ENCODE data around the gene CPED1.
"Not testable (repeated sequence)": the region's sequence is repeated elsewhere in the genome, so short reads cannot be mapped to it uniquely, and the experiment has no call there.

CPED1 gene

DNA sequence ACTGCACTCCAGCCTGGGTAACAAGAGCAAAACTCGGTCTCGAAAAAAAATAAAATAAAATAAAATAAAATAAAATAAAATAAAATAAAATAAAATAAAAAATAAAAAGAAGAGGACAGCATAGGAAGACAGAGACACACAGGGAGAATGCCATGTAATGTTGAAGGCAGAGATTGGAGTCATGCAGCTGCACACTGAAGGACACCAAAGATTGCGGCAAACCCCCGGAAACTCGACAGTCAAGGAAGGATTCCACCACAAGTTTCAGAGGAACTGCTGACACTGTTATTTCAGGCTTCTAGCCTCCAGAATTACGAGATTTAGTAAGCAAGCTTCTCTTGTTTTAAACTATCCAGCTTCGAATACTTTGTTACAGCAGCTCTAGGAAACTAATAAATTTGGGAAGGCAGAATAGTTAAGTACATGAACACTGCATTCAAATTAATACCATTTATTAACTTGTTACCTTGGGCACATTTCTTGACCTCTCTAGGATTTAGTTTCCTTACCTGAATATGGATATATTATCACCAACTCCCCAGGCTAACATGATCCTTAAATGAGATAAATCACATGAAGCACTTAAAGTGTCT is 9.5 kb downstream of the CPED1 start:
- no peak for DNase-seq

DNA sequence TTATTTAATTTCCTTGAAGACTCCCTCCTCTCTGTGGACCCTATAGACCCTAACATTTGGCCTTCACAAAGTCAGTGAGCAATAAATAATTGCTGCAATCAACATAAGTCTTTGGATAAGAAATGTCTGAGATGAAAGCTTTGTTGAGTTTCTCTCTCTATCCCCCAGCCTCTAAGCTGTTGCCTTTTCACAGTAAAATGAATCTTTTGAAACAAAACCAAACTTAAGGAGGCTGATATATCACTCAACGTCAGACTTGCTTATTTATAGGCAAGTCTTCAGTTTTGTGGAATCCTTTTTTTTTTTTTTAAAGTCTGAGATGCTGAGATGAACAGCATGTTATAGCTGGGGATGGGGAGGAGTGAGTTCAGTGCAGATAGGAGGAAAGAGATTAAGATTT is 10.0 kb downstream of the CPED1 start:
- no peak for DNase-seq

DNA sequence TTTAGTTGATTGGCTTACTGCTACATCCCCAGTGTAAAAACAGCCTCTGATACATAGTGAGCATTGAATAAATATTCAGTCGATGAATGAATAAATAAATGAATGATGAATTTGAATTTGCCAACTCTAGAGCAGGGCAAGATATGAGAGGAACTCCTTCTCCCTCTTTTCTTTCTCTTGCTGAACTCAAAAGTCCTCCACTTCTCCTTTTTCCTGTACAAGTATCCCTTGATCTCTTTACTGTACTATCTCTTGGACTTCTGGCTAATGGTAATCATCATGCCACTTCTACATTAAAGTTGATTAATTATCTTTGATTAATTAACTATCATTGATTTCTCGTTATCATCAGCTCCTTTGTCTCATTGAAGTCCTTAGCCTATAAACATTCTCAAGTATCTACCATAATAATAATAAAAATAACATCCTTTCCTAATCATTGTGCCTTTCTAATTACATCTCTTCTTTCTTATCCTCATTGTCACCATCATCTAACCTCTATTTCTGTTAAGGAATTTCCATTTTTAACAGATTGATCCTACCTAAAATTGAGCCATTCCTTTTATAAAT is 10.6 kb downstream of the CPED1 start:
- no peak for DNase-seq

DNA sequence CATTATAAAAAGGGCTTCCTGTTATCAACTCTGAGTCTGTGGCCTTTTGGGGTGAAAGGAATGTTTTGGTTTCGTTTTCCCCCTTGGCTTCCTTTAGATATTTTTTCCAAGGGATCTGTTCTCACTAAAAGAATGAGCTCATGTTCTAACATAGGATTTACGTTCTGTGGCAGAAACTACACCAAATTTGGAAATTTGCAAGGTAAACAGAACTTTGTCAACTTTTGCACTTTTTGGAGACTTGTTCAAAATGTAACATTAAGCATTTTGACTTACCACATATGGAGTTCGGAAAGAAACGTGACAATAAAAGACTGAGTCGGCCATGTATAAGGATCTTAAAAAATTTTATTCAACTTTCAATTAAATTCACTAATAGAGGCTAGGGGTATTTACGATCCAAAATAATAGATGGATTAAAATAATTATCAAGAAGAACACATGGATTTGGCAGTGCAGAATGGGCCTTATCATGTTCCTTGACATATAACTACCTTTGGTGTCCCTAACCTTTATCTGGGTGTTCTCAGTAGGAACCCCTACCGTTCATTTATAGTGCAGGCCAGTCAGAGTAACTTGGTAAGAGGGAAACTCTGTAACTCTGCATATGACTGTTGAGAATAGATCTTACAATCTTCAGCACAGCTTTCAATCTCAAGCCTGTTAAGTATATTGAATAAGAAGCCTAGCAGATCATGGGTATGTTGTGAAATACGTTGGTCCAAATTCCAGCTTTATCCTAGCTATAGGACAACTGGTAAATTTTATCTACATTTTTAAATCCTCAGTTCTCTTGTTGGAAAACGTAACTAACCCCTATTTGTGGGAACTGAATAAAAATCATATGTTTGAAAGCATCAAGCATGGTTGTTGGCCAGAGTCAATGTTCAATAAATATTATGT is 11.8 kb downstream of the CPED1 start:
- DNase-seq, result no peak

DNA sequence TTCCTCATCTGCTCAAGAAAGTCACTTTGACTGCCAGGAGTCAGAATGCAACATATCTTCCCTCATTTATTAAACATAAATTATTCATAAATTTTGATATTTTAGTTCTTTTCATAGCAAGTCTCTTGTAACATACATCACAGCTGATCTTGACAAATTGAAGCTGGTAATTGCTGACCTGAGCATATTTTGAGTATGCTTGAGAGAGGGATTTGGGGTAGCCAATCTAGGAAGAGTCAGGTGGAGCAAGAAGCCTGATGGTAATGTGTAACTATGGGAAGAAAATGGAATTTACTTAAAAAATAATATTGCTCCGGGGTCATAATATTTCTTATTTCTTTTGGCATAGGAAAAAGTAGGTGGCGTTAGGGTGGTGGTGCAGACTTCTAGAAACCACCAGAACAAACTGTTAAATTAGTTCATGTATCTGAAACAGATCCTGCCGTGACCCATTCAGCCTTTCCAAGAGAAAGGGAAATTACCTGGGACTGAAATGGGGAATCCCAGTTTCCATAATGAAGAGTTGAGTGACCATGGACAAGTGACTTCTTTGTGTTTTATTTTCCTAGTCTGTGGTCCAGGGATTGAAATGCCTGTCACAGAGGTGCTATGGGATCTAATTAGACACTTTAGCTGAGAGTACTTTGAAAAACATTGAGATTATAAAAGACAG is 12.9 kb downstream of the CPED1 start:
- no peak for DNase-seq

DNA sequence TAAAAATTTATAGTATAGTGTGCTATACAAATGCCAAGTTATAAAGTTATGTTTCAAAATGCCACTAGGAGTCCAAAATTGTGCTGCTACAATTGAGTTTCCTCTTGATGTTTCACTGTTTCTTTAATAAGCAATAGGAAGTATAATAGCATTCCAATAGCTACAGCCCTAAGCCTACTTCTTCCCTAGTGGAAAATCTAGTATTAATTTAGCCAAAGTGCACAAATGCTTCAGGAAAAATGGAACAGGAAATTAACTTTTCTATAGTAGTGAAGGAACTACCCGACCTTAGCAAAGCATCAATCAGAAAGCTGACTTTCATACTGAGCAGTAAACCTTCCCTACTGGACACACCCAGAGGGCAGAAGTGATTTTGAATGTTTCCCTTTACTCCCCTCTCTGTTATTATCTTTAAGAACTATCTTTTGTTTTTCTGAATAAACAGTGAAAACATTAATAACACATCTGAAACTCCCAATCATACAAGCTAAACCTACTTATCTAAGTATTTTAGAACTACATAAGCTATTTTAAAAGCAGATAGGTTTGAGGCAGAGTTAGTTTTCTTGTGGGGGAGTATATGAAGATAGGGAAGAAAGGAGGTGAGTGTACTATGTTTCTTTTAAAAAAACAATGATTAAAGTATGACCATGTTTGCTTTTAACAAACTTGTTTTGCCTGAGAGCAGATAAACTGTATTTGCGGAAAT is 13.7 kb downstream of the CPED1 start:
- DNase-seq, result no peak

DNA sequence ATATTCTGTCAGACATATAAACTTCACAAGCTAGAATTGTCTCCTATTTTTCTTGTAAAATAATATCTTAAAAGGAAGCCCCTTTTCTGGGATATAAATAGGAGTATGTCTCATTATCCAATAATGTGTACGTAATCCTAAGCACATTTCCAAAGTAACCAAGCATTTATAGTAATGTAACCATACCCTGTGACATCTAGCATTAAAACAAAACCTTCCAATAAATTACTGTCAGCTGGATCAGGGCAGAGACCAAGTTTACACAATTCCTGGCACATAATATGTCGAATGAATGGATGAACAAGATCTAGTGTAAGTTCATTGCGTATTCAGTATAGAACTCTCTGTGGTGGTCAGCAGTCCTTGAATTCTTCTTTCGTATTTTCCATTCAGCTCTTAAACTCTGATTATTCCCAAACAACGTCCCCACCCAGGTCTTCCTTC is 14.3 kb downstream of the CPED1 start:
- DNase-seq, result no peak

DNA sequence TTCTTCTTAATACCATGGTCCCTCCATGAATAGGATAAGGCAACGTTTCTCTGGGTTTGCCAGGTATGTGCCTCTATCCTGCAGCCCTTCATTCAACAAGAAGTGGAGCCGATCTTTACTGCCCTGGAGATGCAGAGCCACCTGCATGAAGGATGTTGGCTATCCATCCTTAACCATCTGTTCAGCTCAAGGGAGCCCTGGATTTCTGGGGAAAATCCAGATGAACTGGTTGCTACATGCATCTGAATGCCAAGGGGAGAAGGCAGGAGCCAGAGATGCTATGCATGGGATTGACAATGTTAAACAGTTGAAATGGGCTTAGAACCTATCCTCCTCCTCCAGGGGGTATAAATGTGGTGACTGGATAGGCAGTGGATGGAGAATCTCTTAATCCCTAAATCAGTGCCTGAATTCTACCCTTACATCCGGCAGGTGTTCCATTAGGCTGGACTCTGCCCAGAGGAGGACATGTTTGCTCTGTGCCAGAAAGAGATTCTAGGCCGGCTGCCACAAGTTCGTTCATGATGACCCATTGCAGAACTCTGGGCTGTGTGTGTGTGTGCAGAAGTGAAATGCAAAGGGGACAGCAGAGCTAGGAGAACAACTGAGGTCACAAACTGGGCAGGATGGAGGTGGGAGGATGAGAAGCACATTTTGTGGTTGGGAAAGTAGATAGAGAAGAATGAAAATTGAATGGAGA is 15.6 kb downstream of the CPED1 start:
- DNase-seq, result no peak

DNA sequence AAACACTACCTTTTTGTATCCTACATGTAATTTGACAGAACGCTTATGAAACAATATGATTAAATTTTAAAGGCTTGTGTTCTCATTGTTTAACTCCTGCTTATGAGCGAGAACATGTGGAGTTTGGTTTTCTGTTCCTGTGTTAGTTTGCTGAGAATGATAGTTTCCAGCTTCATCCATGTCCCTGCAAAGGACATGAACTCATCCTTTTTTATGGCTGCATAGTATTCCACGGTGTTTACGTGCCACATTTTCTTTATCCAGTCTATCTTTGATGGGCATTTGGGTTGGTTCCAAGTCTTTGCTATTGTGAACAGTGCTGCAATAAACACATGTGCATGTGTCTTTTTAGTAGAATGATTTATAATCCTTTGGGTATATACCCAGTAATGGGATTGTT is 16.5 kb downstream of the CPED1 start:
- DNase-seq, result not testable (repeated sequence)

DNA sequence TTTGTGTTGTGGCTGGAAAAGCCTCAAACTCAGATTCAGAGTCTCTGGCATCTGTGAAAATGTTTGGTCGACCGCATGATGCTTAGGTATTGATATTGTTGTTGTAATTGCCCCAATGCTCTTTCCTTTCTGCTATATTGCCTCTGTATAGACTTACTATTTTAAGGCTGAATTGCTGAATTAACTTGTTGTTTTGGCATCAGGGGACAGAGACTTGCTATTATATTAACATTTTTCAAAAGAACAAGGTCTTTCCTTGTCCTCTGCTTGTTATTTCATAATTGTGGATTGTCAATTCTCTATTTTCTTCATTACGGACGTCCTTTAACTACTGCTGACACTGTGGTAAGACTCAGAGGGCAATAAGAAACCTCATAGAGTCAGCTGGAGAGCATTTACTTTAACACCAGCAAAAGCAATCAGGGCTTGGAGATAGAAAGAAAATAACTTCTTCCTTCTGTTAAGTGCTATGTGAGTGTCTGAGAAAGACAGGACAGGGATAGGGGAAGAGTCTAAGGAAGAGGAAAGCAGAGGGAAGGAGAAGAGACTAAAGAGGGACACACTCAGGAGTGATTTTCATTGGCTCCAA is 17.6 kb downstream of the CPED1 start:
- DNase-seq, result no peak

DNA sequence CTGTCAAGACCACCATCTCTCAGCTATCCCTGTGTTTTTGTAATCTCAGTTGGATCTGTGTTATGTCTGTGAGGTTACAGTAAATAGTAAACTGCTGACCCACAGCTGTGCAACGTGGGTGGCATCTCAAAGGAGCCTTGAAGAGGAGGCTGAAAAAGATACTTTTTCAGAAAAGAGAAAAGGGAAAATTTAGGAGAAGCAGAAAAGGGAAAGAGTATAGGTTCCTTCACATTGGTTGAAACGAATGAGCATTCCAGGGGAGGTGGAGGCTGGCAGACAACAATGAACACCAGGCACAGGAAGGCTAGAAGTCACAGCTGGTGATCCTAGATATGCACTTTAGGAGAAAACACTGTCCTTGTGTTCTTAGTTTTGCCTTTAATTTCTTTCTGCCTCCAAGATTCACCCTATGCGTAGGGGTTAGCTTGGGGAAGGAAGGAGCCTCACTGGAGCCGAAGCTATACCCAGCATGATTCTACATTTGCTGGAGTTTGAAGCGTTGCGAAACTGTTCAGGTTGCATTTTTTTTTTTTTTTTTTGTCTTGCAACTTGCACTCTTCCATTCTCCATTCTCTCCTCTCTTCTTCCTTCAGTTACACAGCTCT is 18.3 kb downstream of the CPED1 start:
- DNase-seq, result no peak

DNA sequence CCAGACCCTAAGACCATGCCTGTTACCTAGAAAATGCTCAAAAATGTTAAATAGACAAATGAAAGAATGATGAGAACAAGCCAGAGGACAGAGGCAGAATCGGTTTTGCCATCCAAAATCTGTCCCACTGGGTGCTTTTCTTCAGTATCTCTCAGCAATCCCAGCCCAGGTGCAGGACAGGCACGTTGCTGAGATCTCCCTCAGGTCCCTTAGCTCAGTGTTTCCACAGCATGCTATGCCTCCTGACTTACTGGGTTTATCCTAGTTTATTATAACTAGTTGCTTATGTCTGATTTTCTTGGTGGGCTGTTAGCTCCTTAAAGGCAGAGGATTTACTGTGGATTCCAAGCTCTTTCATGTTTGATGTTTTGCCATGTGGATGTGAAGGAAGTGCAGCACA is 20.3 kb downstream of the CPED1 start:
- DNase-seq, result no peak

DNA sequence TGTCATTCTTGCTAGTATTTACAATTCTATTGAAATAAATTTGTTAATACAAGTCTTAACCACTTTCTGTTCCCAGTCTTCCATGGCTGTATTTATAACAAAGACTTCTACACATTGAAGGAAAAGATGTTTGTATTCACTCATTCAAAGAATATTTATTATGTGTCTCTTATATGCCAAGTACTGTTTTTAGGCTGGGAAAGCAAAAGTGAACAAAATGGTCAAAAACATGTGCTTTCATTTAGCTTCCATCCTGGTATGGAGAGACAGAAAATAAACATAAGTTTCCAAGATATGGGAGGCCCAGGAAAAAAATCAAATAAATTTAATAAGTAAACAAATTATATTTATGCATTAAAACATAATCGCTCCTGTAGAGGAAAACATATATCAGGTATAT is 22.9 kb downstream of the CPED1 start:
- no peak for DNase-seq

DNA sequence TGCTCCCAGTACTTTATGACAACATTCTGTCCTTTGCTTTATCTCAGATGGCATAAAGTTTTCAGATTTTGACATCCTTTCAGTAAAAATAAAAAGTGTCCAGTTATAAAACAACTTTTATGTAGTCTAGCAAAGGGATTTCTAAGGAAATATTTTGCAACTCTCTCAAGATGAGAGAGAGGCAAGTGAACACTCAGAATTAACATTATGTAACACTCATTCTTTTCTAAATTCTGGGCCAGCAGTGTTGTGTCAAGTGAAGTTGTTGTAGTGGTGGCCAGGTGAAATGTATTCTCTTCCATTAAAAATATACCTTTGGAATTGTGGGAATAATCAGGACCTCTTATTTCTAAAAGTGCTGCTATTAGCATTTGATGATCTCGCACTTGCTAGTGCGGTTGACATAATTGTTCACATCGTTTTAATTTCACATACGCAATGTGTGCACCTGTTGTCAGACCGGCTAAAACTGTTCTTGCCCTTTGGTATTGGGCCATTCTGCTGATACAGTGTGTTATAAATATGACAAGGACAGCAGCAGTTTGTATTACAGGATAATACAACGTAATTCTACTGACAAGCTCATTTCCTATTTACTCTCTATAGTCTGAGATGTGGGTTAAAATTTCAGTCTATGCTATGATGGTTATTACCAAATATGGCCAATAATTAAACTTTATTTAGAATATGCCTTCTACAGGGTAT is 23.8 kb downstream of the CPED1 start:
- DNase-seq, result no peak

DNA sequence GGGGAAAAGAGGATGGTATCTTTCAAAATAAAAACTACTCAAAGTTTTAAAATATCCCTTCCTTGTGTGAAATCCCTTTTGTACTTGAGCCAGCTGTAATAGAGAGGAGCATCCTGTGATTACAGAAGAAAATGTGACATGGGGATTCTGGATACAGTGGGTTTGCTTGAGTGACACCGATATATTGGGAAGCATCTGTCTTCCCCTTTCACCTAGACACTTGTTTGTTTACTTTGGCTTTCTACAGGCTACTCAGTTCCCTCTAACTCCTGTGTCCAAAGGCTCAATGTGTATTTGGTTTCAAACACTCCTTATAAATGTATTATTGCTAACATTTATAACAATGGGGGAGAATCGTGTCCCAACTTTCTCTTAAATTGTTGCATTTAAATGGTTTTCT is 24.4 kb downstream of the CPED1 start:
- DNase-seq, result no peak

DNA sequence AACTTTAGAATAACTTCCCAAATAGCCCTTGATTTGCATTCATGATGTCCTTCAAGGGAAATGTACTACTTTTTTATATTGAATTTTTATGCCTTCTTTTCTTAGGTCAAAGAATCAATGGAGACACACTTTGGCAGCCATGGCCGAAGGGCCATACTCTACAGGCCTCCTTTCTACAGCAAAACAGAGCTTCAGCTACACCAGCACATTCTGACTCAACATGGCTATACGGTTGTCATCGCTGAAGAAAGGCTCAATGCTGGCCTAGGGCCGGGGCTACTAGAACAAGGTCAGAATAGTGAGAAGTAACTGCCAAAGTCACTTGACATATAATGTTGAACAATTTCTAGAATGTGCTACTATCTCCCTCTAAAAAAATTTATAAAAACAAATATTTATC is 27.0 kb downstream of the CPED1 start:
- no peak for DNase-seq

DNA sequence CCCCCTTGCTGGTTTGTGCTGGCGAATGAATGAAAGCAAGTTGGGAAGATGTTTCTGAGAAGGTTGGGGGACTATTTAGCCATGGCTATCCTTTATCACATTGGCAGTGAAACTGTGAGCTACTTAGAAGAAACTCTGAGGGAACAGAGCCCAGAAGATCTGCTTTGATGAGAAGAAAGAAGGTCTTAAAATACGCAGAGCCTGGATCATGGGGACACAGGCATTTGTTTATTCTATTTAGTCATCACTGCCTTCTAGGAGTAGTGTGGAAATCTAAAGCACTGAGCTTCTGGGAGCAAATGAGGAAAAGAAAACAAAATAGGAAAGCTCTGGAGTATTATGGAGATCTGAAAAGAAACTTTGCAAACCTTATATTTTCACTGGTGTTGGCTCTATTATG is 28.5 kb downstream of the CPED1 start:
- DNase-seq, result no peak

DNA sequence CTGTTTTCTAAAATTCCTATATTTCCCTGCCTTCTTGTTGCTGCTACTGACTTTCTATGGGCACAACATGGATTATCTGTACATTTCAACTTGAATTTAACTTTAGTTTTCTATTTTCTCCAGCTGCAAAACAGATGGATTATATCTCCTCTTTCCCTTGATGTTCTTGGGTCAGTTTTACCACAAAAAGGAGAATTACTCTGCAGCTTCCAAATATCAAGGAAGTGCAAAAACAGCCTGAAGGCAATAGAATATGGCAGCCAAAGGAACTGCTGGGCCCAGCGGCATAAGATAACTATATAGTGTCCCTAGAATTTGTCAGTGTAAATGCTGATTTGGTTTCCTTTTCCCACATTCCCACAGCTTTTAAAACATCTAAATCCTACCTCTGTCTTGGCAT is 29.1 kb downstream of the CPED1 start:
- DNase-seq, result no peak

DNA sequence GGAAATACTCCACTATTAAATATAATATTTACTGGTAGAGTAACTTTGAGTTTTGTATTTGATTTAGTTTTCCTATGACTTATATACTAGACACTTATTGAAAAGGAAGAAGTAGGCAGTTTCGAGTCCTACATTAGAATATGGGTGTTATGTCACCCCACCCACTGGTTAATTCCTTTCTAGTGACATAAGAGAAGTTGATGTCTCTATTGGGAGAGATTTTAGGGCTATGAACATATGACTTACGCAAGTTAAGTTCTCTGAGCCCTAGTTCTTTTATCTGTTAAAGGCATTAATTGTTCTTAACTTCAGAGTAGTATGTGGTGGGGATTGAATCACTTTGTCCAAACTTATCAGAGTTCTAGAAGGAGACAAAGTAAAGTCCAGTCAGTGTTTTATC is 30.5 kb downstream of the CPED1 start:
- DNase-seq, result no peak

DNA sequence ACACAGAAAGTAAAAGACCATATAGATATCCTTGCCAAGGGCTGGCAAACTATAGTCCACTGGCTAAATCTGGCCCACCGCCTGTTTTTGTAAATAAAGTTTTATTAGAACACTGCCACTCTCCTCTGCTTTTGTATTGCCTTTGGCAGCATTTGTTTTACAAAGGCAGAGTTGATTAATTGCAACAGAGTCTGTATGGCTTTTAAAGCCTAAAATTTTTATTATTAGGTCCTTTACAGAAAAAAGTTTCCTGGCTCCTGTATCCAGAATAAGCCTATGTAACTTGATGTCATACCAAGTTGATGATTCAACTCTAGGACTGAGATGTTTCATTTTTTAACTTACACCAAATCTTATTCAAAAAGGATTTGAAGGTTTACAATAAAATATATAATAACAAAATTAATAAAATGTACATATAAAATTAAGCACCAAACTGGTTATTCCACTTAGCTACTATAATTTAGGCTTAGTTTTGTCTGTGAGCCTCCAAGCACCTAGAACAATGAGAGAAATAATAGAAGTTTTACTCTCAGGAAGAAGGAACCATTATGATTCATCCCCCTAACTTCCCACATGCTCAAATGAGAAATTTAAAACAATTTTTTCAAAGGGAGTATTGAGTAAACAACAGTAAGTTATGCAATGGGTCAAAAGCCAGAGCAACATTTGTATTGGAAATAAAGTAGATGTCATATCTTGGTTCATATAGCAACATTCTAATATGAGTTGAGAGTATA is 31.9 kb downstream of the CPED1 start:
- DNase-seq, result no peak
